T-helper 2 cell treated with Interferon-gamma antibody and Interleukin-4, amounts not matched to agents 5 μg/mL and 100 μg/mL, for 36 hours (primary cell): ENCODE measurements around the gene TPCN1.

Source experiments
- DNase-seq: peaks from one replicate; pipeline ENCODE4 v3.0.0; 2021; ENCODE audit warnings: low spot score
- H3K27ac Mint-ChIP-seq: one replicate; pipeline ENCODE4 v1.8.0; 2021; ENCODE audit warnings: mild to moderate bottlenecking, mixed read lengths
- H3K27me3 Mint-ChIP-seq: one replicate; pipeline ENCODE4 v1.8.0; 2021; ENCODE audit warnings: low read depth, mixed read lengths
- H3K36me3 Mint-ChIP-seq: one replicate; pipeline ENCODE4 v1.8.0; 2021; ENCODE audit warnings: low read depth, mixed read lengths
- H3K4me1 Mint-ChIP-seq: one replicate; pipeline ENCODE4 v1.8.0; 2021; ENCODE audit warnings: low read depth, mixed read lengths
- H3K4me3 Mint-ChIP-seq: one replicate; pipeline ENCODE4 v1.8.0; 2022; ENCODE audit warnings: mild to moderate bottlenecking, moderate library complexity, mixed read lengths
- H3K9me3 Mint-ChIP-seq: one replicate; pipeline ENCODE4 v1.8.0; 2021; ENCODE audit warnings: mixed read lengths

The TPCN1 gene

GRCh38 chr12:113261847-113262470, 40.7 kb downstream of the TPCN1 start:
- H3K4me1 Mint-ChIP-seq = peaks cover 49% of the 10 kb centered on the region
- H3K27ac Mint-ChIP-seq = peak overlapping the region; percentile 83
- peak; percentile 55 for DNase-seq

GRCh38 chr12:113262710-113263109, 41.4 kb downstream of the TPCN1 start:
- no peak for DNase-seq
- Mint-ChIP-seq H3K9me3 (no peaks in the 10 kb centered on the region), H3K27ac (peak overlapping the region; percentile 64), H3K4me3 (peak overlapping the region; percentile 71), H3K36me3 (peaks cover 49% of the 10 kb centered on the region), H3K4me1 (peaks cover 49% of the 10 kb centered on the region), H3K27me3 (no peaks in the 10 kb centered on the region)

More at GRCh38 chr12:113261847-113262470, 40.7 kb downstream of the TPCN1 start:
- Mint-ChIP-seq H3K9me3 (no peaks in the 10 kb centered on the region), H3K4me3 (peak overlapping the region; percentile 71), H3K27me3 (no peaks in the 10 kb centered on the region), H3K36me3 (peaks cover 50% of the 10 kb centered on the region)

- no peaks in the 10 kb centered on the region for H3K9me3 Mint-ChIP-seq
- H3K4me3 Mint-ChIP-seq = peak overlapping the region; percentile 54
- peaks cover 46% of the 10 kb centered on the region for H3K4me1 Mint-ChIP-seq
- peak overlapping the region; percentile 55 for H3K27ac Mint-ChIP-seq
- peaks cover 55% of the 10 kb centered on the region for H3K36me3 Mint-ChIP-seq
- no peak for DNase-seq
- H3K27me3 Mint-ChIP-seq = no peaks in the 10 kb centered on the region
Measured at GRCh38 chr12:113263431-113263963, 42.2 kb downstream of the TPCN1 start.

- H3K4me3 Mint-ChIP-seq = no peak overlapping the region
- no peak overlapping the region for H3K27ac Mint-ChIP-seq
- no peaks in the 10 kb centered on the region for H3K9me3 Mint-ChIP-seq
- no peaks in the 10 kb centered on the region for H3K27me3 Mint-ChIP-seq
- no peak for DNase-seq
- peaks cover 28% of the 10 kb centered on the region for H3K4me1 Mint-ChIP-seq
- peaks cover 49% of the 10 kb centered on the region for H3K36me3 Mint-ChIP-seq
Measured at GRCh38 chr12:113266106-113266895, 45.0 kb downstream of the TPCN1 start.

GRCh38 chr12:113267621-113268020, 46.4 kb downstream of the TPCN1 start:
- Mint-ChIP-seq H3K4me3 (no peak overlapping the region), H3K4me1 (peaks cover 23% of the 10 kb centered on the region), H3K27me3 (no peaks in the 10 kb centered on the region), H3K27ac (no peak overlapping the region), H3K36me3 (peaks cover 54% of the 10 kb centered on the region), H3K9me3 (no peaks in the 10 kb centered on the region)
- DNase-seq = no peak

DNA sequence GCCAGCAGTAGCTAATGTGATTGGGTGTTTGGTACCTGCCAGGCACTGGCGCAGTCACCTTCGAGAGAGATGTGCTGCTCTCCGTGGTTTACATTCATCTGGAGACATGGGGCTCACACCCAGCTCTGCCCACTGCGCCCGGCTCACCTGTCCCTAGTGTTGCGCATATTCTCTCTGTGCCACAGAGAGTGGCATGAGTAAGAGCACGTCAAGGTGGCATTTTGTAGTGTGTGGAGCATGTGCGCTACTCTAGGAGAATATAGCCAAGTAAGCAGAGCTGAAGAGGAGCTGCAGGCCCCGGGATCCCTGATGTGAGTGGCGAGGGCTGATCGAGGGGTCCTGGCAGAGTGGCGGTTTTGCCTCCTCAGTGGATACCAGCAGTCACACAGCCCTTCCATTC, 46.9 kb downstream of the TPCN1 start:
- H3K27ac Mint-ChIP-seq = no peak overlapping the region
- H3K27me3 Mint-ChIP-seq = no peaks in the 10 kb centered on the region
- no peak for DNase-seq
- peaks cover 55% of the 10 kb centered on the region for H3K36me3 Mint-ChIP-seq
- H3K4me3 Mint-ChIP-seq = no peak overlapping the region
- no peaks in the 10 kb centered on the region for H3K9me3 Mint-ChIP-seq
- H3K4me1 Mint-ChIP-seq = peaks cover 20% of the 10 kb centered on the region

DNA sequence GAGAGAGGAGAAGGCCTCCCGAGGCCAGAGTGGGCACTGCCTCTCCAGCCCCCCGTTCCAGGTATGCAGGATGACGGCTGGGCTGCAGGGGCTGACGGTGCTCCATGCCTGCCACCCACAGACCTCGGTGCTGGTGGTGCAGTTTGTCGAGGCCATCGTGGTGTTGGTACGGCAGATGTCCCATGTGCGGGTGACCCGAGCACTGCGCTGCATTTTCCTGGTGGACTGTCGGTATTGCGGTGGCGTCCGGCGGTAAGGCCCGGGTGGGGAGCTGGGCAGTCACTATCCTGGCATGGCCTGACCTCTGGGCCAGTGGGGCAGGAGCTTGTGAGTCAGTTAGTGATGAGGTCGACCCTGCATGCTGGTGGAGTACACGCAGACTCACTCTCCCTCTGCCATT, 47.4 kb downstream of the TPCN1 start:
- Mint-ChIP-seq H3K4me3 (no peak overlapping the region), H3K4me1 (peaks cover 17% of the 10 kb centered on the region), H3K9me3 (no peaks in the 10 kb centered on the region), H3K36me3 (peaks cover 52% of the 10 kb centered on the region), H3K27me3 (no peaks in the 10 kb centered on the region), H3K27ac (no peak overlapping the region)
- no peak for DNase-seq

DNA sequence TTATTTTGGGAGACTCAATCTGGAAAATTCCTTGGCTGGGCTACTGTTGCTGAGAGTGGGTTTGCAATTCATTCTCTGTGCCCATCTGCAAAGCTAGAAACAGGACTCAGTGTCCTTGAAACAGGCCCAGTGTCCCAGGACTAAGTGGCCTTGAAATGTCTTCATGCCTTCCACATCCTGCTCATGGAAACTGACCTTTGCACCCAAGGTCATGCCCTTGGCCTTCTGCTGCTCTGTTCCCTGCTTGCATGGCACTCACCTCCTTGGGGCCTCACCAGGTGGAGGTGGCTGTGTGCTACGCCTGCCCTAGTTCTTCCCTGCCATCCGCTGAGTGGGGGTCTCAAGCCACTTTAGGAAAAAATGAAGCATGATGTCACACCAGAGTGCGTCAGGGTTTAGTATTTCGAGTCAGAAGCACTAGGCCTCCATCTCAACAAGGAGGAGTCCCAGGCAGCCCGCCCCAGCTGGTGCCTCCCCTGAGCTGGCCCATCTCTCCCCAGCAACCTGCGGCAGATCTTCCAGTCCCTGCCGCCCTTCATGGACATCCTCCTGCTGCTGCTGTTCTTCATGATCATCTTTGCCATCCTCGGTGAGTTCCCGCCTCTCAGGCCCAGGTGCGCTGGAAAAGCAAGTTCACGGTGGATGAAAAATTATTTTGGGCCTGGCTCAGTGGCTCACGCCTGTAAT, 48.1 kb downstream of the TPCN1 start:
- H3K27ac Mint-ChIP-seq = no peak overlapping the region
- no peak for DNase-seq
- no peaks in the 10 kb centered on the region for H3K9me3 Mint-ChIP-seq
- no peak overlapping the region for H3K4me3 Mint-ChIP-seq
- H3K36me3 Mint-ChIP-seq = peaks cover 44% of the 10 kb centered on the region
- peaks cover 11% of the 10 kb centered on the region for H3K4me1 Mint-ChIP-seq
- no peaks in the 10 kb centered on the region for H3K27me3 Mint-ChIP-seq

DNA sequence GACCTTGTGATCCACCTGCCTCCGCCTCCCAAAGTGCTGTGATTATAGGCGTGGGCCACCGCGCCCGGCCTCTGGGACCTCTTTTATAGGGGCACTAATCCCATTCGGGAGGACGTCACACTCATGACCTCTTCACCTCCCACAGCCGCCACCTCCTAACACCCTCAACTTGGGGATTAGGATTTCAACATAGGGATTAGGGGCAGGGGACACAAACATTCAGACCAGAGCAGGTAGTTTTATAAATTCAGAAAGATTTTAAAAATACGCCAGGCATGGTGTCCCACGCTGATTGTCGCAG, 49.4 kb downstream of the TPCN1 start:
- Mint-ChIP-seq H3K36me3 (peaks cover 47% of the 10 kb centered on the region), H3K4me1 (peaks cover 9% of the 10 kb centered on the region), H3K4me3 (no peak overlapping the region), H3K27me3 (no peaks in the 10 kb centered on the region), H3K9me3 (no peaks in the 10 kb centered on the region), H3K27ac (no peak overlapping the region)
- DNase-seq = no peak

DNA sequence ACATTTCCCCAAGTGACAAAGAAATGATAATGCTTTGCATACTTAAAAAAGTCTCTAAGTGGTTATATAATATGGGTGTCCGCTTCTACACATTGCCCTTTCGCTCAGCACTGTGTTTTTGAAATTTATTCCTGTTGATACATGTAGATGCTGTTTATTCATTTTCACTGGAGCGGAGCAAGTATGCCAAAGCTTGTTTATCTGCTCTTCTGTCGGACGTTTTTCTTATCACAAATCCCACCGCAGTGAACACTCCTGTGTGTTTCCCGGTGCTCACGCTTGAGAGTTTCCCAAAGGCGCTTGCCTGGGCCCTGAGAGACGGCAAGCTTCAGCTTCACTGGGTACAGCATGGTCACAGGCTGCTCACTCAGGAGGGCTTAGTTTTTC, 50.2 kb downstream of the TPCN1 start:
- Mint-ChIP-seq H3K4me1 (peaks cover 9% of the 10 kb centered on the region), H3K36me3 (peaks cover 40% of the 10 kb centered on the region), H3K27me3 (no peaks in the 10 kb centered on the region)

GRCh38 chr12:113271853-113272561, 50.7 kb downstream of the TPCN1 start:
- Mint-ChIP-seq H3K4me1 (peaks cover 9% of the 10 kb centered on the region), H3K27me3 (no peaks in the 10 kb centered on the region), H3K36me3 (peaks cover 37% of the 10 kb centered on the region), H3K27ac (no peak overlapping the region), H3K9me3 (no peaks in the 10 kb centered on the region), H3K4me3 (no peak overlapping the region)
- DNase-seq = peak; percentile 17

More for the DNA sequence above, 50.2 kb downstream of the TPCN1 start:
- Mint-ChIP-seq H3K9me3 (no peaks in the 10 kb centered on the region), H3K4me3 (no peak overlapping the region), H3K27ac (no peak overlapping the region)
- DNase-seq = no peak

GRCh38 chr12:113273053-113273725, 51.9 kb downstream of the TPCN1 start:
- Mint-ChIP-seq H3K27ac (no peak overlapping the region), H3K36me3 (peaks cover 27% of the 10 kb centered on the region), H3K27me3 (no peaks in the 10 kb centered on the region), H3K4me3 (no peak overlapping the region), H3K4me1 (peaks cover 9% of the 10 kb centered on the region), H3K9me3 (no peaks in the 10 kb centered on the region)
- no peak for DNase-seq

GRCh38 chr12:113274848-113275247, 53.6 kb downstream of the TPCN1 start:
- Mint-ChIP-seq H3K36me3 (peaks cover 26% of the 10 kb centered on the region), H3K27ac (no peak overlapping the region), H3K4me1 (peaks cover 9% of the 10 kb centered on the region), H3K9me3 (no peaks in the 10 kb centered on the region), H3K27me3 (no peaks in the 10 kb centered on the region), H3K4me3 (no peak overlapping the region)
- DNase-seq = no peak
